Neural cell (in vitro differentiated cells): Measurements from ENCODE around the gene RAPGEFL1. TPM values are rescaled to one million over a fixed set of nuclear protein-coding genes. Genes with fewer than 3 reads are reported as not detected.
"Not testable (repeated sequence)": the region's sequence is repeated elsewhere in the genome, so short reads cannot be mapped to it uniquely, and the experiment has no call there.

Experiments
- H2AFZ ChIP-seq: fragments of 200-600, 300-800 bp; sonication (generic), shearing (Covaris generic); 2 replicates; pipeline ENCODE4 v1.6.0; 2014; ENCODE audit warnings: low read depth, mild to moderate bottlenecking, antibody characterized with exemption, low read length, moderate library complexity
- H3F3A ChIP-seq: fragments of 200-600 bp; shearing (Covaris generic); 2 replicates; pipeline ENCODE4 v1.6.1; 2016; ENCODE audit warnings: mild to moderate bottlenecking, moderate library complexity, mixed read lengths, antibody characterized with exemption, low read length; ENCODE audit not compliant: insufficient read depth, poor library complexity, severe bottlenecking
- H3K27ac ChIP-seq: fragments of 200-600, 300-800 bp; sonication (generic), shearing (Covaris generic); 2 replicates; pipeline ENCODE4 v1.5.1; 2014; ENCODE audit warnings: mild to moderate bottlenecking, low read length, moderate library complexity
- H3K27me3 ChIP-seq: fragments of 300-800, 200-600 bp; sonication (generic), shearing (Covaris generic); 2 replicates; pipeline ENCODE4 v1.6.0; 2014; ENCODE audit warnings: mild to moderate bottlenecking, low read depth, low read length, moderate library complexity; ENCODE audit not compliant: insufficient read depth
- H3K36me3 ChIP-seq: fragments of 300-800, 200-600 bp; sonication (generic), shearing (Covaris generic); 2 replicates; pipeline ENCODE4 v1.5.1; 2014; ENCODE audit warnings: mild to moderate bottlenecking, antibody characterized with exemption, low read length, moderate library complexity; ENCODE audit not compliant: insufficient read depth
- H3K4me2 ChIP-seq: fragments of 300-800, 200-600 bp; sonication (generic), shearing (Covaris generic); 2 replicates; pipeline ENCODE4 v1.6.0; 2014; ENCODE audit warnings: mild to moderate bottlenecking, low read length
- H3K4me3 ChIP-seq: fragments of 300-800, 200-600 bp; sonication (generic), shearing (Covaris generic); 2 replicates; pipeline ENCODE4 v1.5.1; 2014; ENCODE audit warnings: mild to moderate bottlenecking, low read length, moderate library complexity
- H3K79me2 ChIP-seq: fragments of 200-600 bp; shearing (Covaris generic); replicated peaks from 2 replicates; pipeline ENCODE4 v1.6.0; 2014; ENCODE audit warnings: mild to moderate bottlenecking, low read length, moderate library complexity; ENCODE audit not compliant: insufficient read depth
- H3K9ac ChIP-seq: fragments of 300-800, 200-600 bp; sonication (generic), shearing (Covaris generic); 2 replicates; pipeline ENCODE4 v1.6.1; 2016; ENCODE audit warnings: mild to moderate bottlenecking, low read length, mixed read lengths
- H3K9me2 ChIP-seq: fragments of 200-600 bp; shearing (Covaris generic); 2 replicates; pipeline ENCODE4 v1.6.1; 2016; ENCODE audit warnings: mild to moderate bottlenecking, low read length, mixed read lengths; ENCODE audit not compliant: insufficient read depth
- H3K9me3 ChIP-seq: fragments of 200-600, 300-800 bp; sonication (generic), shearing (Covaris generic); 2 replicates; pipeline ENCODE4 v1.6.1; 2016; ENCODE audit warnings: mild to moderate bottlenecking, mixed run types, low read length, moderate library complexity, mixed read lengths
- H4K20me1 ChIP-seq: fragments of 200-600 bp; shearing (Covaris generic); 2 replicates; pipeline ENCODE4 v1.6.1; 2016; ENCODE audit warnings: mild to moderate bottlenecking, mixed run types; ENCODE audit not compliant: insufficient read depth
- EP300 ChIP-seq: fragments of 450-650 bp; conservative IDR thresholded peaks from 2 replicates; pipeline ENCODE4 v1.6.1; 2014; ENCODE audit warnings: antibody characterized with exemption, mild to moderate bottlenecking, moderate library complexity; ENCODE audit not compliant: poor library complexity, severe bottlenecking
- EZH2 ChIP-seq: fragments of 200-600, 300-800 bp; shearing (Covaris generic), sonication (generic); IDR thresholded peaks from 2 replicates; pipeline ENCODE4 v1.6.1; 2014; ENCODE audit warnings: antibody characterized with exemption, low read length, borderline replicate concordance, mild to moderate bottlenecking; ENCODE audit not compliant: insufficient read depth, poor library complexity, severe bottlenecking
- MXI1 ChIP-seq: fragments of 450-650 bp; conservative IDR thresholded peaks from 2 replicates; pipeline ENCODE4 v1.6.1; 2014; ENCODE audit warnings: antibody characterized with exemption, mild to moderate bottlenecking; ENCODE audit not compliant: poor library complexity, severe bottlenecking
- POLR2AphosphoS5 ChIP-seq: IDR thresholded peaks from 2 replicates; pipeline ENCODE4 v1.6.1; 2012
- RAD21 ChIP-seq: fragments of 450-650 bp; conservative IDR thresholded peaks from 2 replicates; pipeline ENCODE4 v1.6.1; 2014; ENCODE audit warnings: antibody characterized with exemption, mild to moderate bottlenecking, moderate library complexity
- SMC3 ChIP-seq: fragments of 450-650 bp; conservative IDR thresholded peaks from 2 replicates; pipeline ENCODE4 v1.6.1; 2014; ENCODE audit warnings: antibody characterized with exemption, mild to moderate bottlenecking, moderate library complexity; ENCODE audit not compliant: poor library complexity
- TAF1 ChIP-seq: IDR thresholded peaks from 2 replicates; pipeline ENCODE4 v1.6.1; 2012; ENCODE audit warnings: low read depth
- polyA plus RNA-seq: library from polyadenylated mRNA; depleted of rRNA; stranded (reverse); fragments of >200 nt; gene quantifications from 2 replicates; pipeline ENCODE4 v1.2.3, GENCODE V29; 2014
- TF ChIP-seq, protein P1 (sequence below): IDR thresholded peaks from 2 replicates; pipeline ENCODE4 v1.6.1; 2012; ENCODE audit warnings: borderline replicate concordance
- TF ChIP-seq, protein P2 (sequence below): fragments of 450-650 bp; IDR thresholded peaks from 2 replicates; pipeline ENCODE4 v1.5.1; 2014; ENCODE audit warnings: antibody characterized with exemption, mild to moderate bottlenecking, moderate library complexity; ENCODE audit not compliant: poor library complexity, severe bottlenecking

The RAPGEFL1 gene
- polyA plus RNA-seq, 1 donor from 2014 or later: 15.5 TPM

DNA sequence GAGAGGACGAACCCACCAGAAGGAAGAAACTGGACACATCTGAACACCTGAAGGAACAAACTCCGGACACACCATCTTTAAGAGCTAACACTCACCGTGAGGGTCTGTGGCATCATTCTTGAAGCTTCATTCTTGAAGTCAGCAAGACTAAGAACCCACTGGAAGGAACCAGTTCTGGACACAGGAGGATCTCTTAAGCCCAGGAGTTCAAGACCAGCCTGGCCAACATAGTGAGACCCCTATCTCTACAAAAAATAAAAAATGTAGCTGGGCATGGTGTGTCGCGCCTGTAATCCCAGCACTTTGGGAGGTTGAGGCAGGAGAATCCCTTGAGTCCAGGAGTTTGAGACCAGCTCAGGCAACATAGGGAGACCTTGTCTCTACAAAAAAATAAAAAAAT lies 21.3 kb downstream of the RAPGEFL1 start:
- H3K79me2 ChIP-seq: no peaks in the 10 kb centered on the region
- H3K9ac ChIP-seq: no peak overlapping the region
- no peaks in the 10 kb centered on the region for H3K27me3 ChIP-seq
- H3K27ac ChIP-seq: no peak overlapping the region
- no peaks in the 10 kb centered on the region for H4K20me1 ChIP-seq
- H3F3A ChIP-seq: no peaks in the 10 kb centered on the region
- TF ChIP-seq TAF1: no peak
- TF ChIP-seq POLR2AphosphoS5: no peak
- TF ChIP-seq, protein P1, sequence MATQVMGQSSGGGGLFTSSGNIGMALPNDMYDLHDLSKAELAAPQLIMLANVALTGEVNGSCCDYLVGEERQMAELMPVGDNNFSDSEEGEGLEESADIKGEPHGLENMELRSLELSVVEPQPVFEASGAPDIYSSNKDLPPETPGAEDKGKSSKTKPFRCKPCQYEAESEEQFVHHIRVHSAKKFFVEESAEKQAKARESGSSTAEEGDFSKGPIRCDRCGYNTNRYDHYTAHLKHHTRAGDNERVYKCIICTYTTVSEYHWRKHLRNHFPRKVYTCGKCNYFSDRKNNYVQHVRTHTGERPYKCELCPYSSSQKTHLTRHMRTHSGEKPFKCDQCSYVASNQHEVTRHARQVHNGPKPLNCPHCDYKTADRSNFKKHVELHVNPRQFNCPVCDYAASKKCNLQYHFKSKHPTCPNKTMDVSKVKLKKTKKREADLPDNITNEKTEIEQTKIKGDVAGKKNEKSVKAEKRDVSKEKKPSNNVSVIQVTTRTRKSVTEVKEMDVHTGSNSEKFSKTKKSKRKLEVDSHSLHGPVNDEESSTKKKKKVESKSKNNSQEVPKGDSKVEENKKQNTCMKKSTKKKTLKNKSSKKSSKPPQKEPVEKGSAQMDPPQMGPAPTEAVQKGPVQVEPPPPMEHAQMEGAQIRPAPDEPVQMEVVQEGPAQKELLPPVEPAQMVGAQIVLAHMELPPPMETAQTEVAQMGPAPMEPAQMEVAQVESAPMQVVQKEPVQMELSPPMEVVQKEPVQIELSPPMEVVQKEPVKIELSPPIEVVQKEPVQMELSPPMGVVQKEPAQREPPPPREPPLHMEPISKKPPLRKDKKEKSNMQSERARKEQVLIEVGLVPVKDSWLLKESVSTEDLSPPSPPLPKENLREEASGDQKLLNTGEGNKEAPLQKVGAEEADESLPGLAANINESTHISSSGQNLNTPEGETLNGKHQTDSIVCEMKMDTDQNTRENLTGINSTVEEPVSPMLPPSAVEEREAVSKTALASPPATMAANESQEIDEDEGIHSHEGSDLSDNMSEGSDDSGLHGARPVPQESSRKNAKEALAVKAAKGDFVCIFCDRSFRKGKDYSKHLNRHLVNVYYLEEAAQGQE: no peak
- TF ChIP-seq SMC3: no peak
- no peak for TF ChIP-seq EP300
- TF ChIP-seq MXI1: no peak
- no peak for TF ChIP-seq RAD21
- no peak for TF ChIP-seq EZH2
- TF ChIP-seq, protein P2, sequence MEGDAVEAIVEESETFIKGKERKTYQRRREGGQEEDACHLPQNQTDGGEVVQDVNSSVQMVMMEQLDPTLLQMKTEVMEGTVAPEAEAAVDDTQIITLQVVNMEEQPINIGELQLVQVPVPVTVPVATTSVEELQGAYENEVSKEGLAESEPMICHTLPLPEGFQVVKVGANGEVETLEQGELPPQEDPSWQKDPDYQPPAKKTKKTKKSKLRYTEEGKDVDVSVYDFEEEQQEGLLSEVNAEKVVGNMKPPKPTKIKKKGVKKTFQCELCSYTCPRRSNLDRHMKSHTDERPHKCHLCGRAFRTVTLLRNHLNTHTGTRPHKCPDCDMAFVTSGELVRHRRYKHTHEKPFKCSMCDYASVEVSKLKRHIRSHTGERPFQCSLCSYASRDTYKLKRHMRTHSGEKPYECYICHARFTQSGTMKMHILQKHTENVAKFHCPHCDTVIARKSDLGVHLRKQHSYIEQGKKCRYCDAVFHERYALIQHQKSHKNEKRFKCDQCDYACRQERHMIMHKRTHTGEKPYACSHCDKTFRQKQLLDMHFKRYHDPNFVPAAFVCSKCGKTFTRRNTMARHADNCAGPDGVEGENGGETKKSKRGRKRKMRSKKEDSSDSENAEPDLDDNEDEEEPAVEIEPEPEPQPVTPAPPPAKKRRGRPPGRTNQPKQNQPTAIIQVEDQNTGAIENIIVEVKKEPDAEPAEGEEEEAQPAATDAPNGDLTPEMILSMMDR: no peak
- no peaks in the 10 kb centered on the region for H3K9me3 ChIP-seq
- H3K4me2 ChIP-seq: no peak overlapping the region
- no peaks in the 10 kb centered on the region for H3K36me3 ChIP-seq
- no peaks in the 10 kb centered on the region for H3K9me2 ChIP-seq
- no peak overlapping the region for H3K4me3 ChIP-seq
- no peak overlapping the region for H2AFZ ChIP-seq

DNA sequence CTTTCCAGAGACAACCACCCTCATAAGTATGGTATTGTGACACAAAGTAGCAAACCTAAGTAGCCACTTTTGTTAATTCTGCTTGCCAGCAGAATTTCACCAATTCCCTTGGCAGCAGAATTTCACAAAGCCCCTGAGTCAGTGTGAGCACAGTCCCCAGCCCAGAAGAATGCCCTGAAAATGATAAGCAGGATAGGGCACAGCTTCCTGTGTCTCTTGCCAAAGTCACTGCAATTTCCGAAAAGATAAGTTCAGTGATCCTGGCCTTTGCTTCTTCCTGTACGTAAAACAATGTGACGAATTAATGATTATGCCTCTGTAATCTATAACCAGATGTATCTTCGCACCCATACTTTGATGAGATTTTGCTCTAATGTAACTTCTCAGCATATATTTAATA lies 25.9 kb downstream of the RAPGEFL1 start:
- Histone ChIP-seq H3F3A (no peaks in the 10 kb centered on the region), H3K27ac (no peak overlapping the region), H3K4me2 (no peak overlapping the region), H3K79me2 (no peaks in the 10 kb centered on the region), H2AFZ (no peak overlapping the region), H3K36me3 (no peaks in the 10 kb centered on the region), H3K9ac (no peak overlapping the region), H3K9me2 (no peaks in the 10 kb centered on the region), H3K9me3 (no peaks in the 10 kb centered on the region), H3K4me3 (no peak overlapping the region), H3K27me3 (no peaks in the 10 kb centered on the region), H4K20me1 (no peaks in the 10 kb centered on the region)
- TF ChIP-seq RAD21 (no peak), TAF1 (no peak), EZH2 (no peak), POLR2AphosphoS5 (no peak), MXI1 (no peak), EP300 (no peak), SMC3 (no peak)
- TF ChIP-seq, protein P1: no peak
- TF ChIP-seq, protein P2: no peak

DNA sequence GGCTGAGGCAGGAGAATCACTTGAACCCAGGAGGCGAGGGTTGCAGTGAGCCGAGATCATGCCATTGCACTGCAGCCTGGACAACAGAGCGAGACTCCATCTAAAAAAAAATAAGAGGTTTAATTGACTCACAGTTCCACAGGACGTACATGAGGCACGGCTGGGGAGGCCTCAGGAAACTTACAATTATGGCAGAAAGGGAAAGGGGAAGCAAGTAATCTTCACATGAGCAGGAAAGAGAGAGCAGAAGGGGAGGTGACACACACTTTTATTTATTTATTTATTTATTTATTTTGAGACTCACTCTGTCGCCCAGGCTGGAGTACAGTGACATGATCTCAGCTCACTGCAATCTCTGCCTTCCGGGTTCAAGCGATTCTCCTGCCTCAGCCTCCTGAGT lies 28.9 kb downstream of the RAPGEFL1 start:
- not testable (repeated sequence) for H3K4me2 ChIP-seq, H3K79me2 ChIP-seq, H3F3A ChIP-seq, H2AFZ ChIP-seq, H3K9me2 ChIP-seq, H3K9ac ChIP-seq, H3K9me3 ChIP-seq, H3K4me3 ChIP-seq, H3K27ac ChIP-seq, H3K36me3 ChIP-seq, H3K27me3 ChIP-seq, H4K20me1 ChIP-seq
